D721Med (cell line): Measurements from ENCODE around the gene PAX8.

Experiments
- DNase-seq: peaks from one replicate; pipeline ENCODE4 v3.0.0; 2011; ENCODE audit warnings: low spot score; ENCODE audit not compliant: insufficient read length
- FAIRE-seq: peaks from 2 replicates; lab custom pipeline; 2011; peaks lifted over from hg19 to GRCh38; lab: Jason Lieb, UNC
- CTCF ChIP-seq: IDR thresholded peaks from 2 replicates; pipeline ENCODE4 v1.5.1; 2012; ENCODE audit warnings: mild to moderate bottlenecking, control low read depth; ENCODE audit not compliant: insufficient read depth; ENCODE audit errors: missing control alignments

The PAX8 gene

GRCh38 chr2:113213061-113213930 is 65.4 kb downstream of the PAX8 start:
- no peak for TF ChIP-seq CTCF
- DNase-seq = no peak
- no peak for FAIRE-seq

GRCh38 chr2:113212245-113213060 is 66.3 kb downstream of the PAX8 start:
- no peak for FAIRE-seq
- no peak for DNase-seq
- no peak for TF ChIP-seq CTCF

- DNase-seq (no peak), FAIRE-seq (no peak)
- no peak for TF ChIP-seq CTCF
These were observed 67.3 kb downstream of the PAX8 start for GRCh38 chr2:113211226-113212105.

- TF ChIP-seq CTCF = no peak
- no peak for FAIRE-seq
- no peak for DNase-seq
These were observed 69.0 kb downstream of the PAX8 start for GRCh38 chr2:113209646-113210171.

GRCh38 chr2:113209011-113209645 is 69.6 kb downstream of the PAX8 start:
- DNase-seq (no peak), FAIRE-seq (no peak)
- no peak for TF ChIP-seq CTCF

GRCh38 chr2:113208396-113208795 is 70.3 kb downstream of the PAX8 start:
- no peak for FAIRE-seq

More at GRCh38 chr2:113208396-113208795, 70.3 kb downstream of the PAX8 start:
- no peak for DNase-seq
- TF ChIP-seq CTCF = no peak
